Suprapubic skin (tissue), 4 donors: ENCODE results near the gene CDK5RAP3. TPM values are rescaled to one million over a fixed set of nuclear protein-coding genes. Genes with fewer than 3 reads are reported as not detected.

ENCODE experiments used
- DNase-seq, 2 donors: peaks; one replicate each; pipeline ENCODE4 v3.0.0-alpha.2; 2019; ENCODE audit warnings: low spot score in 2 of 2
- H3K27ac ChIP-seq: fragments of 200-600 bp; sonication (generic); one replicate; pipeline ENCODE4 v1.5.1; 2019
- H3K27me3 ChIP-seq: fragments of 200-600 bp; sonication (generic); one replicate; pipeline ENCODE4 v1.5.1; 2019
- H3K36me3 ChIP-seq: fragments of 200-600 bp; sonication (generic); one replicate; pipeline ENCODE4 v1.5.1; 2019
- H3K4me1 ChIP-seq: fragments of 200-600 bp; sonication (generic); one replicate; pipeline ENCODE4 v1.5.1; 2019
- H3K4me3 ChIP-seq: fragments of 200-600 bp; sonication (generic); one replicate; pipeline ENCODE4 v1.5.1; 2019; ENCODE audit warnings: mild to moderate bottlenecking
- H3K9me3 ChIP-seq: fragments of 200-600 bp; sonication (generic); one replicate; pipeline ENCODE4 v1.5.1; 2019
- EP300 ChIP-seq: sonication (generic); formaldehyde crosslinking; IDR thresholded peaks from one replicate; pipeline ENCODE4 v1.6.1; 2017; ENCODE audit warnings: antibody characterized with exemption
- POLR2A ChIP-seq, 2 donors: fragments of 450-650 bp; IDR thresholded peaks; one replicate each; pipeline ENCODE4 v1.6.1; 2017; ENCODE audit warnings: antibody characterized with exemption in 2 of 2, mild to moderate bottlenecking in 2 of 2, moderate library complexity in 2 of 2
- POLR2AphosphoS5 ChIP-seq, 3 donors: sonication (generic); formaldehyde crosslinking; IDR thresholded peaks; one replicate each; pipeline ENCODE4 v1.6.1; 2017; ENCODE audit warnings: antibody characterized with exemption in 3 of 3
- WGBS: methylation state at CpG from one replicate; pipeline ENCODE4 v1.1.5; 2018; 5-methylcytosine and 5-hydroxymethylcytosine counted together
- total RNA-seq, 4 donors: library from RNA; depleted of rRNA; stranded (reverse); fragments of >200 nt; gene quantifications; one replicate each; pipeline ENCODE4 v1.1.0, GENCODE V29; 2016
- TF ChIP-seq, protein P1 (sequence below), 2 donors: fragments of 200-600 bp in 1 of 2; fragments of 450-650 bp in 1 of 2; sonication (generic) in 1 of 2; IDR thresholded peaks; one replicate each; pipeline ENCODE4 v1.5.1; 2016 to 2019; ENCODE audit warnings: antibody characterized with exemption in 2 of 2, mild to moderate bottlenecking in 1 of 2, moderate library complexity in 1 of 2

CDK5RAP3 gene
- total RNA-seq, 4 donors from 2014 or later = 100 to 296 (median 142) TPM

DNA sequence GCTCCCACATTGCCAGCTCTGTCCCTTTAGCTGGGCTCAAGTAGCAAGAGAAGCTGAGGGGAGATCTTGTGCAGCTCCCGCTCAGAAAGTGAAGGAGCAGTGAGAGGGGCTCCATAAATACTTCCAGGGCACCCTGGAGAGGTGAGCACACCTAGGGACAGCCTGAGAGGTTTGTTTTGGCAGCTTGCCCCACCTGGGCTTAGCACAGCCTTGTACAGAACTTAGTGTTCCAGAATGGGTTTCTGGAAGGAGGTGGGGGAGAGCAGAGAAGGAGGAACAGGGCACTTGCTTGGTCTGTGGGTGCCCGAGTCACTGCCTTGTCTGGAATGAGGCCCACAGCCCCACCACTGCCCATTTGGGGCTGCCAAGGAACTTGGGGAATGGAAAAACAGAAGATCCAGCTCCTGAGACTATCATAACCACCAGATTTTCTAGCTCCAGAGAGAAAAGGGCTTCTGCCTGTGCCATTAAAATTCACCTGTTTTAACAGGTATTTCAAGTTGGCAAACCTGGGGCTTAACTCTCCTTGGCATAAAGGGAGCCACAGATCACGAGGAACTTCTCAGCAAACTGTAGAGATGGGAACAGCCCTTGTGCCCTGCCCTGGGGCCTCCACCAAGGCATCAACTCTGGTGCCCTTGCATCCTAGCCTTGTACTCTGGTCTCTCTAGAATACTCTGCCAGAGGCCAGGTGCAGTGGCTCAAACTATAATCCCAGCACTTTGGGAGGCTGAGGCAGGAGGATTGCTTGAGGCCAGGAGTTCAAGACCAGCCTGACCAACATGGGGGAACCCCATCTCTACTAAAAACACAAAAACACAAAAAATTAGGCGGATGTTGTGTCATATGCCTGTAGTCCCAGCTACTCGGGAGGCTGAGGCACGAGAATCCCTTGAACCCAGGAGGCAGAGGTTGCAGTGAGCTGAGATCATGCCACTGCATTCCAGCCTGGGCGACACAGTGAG lies 15.1 kb upstream of the CDK5RAP3 start:
- H3K27ac ChIP-seq = peak overlapping the region; percentile 74
- H3K27me3 ChIP-seq = no peaks in the 10 kb centered on the region
- 84% methylated on average over 7 of the region's 7 CpGs for WGBS
- H3K4me3 ChIP-seq = peak overlapping the region; percentile 34
- TF ChIP-seq POLR2AphosphoS5 (IDR thresholded peaks at IDR 0.05) (no peak), POLR2A (IDR thresholded peaks at IDR 0.05) (no peak), EP300 (no peak)
- TF ChIP-seq, protein P1, sequence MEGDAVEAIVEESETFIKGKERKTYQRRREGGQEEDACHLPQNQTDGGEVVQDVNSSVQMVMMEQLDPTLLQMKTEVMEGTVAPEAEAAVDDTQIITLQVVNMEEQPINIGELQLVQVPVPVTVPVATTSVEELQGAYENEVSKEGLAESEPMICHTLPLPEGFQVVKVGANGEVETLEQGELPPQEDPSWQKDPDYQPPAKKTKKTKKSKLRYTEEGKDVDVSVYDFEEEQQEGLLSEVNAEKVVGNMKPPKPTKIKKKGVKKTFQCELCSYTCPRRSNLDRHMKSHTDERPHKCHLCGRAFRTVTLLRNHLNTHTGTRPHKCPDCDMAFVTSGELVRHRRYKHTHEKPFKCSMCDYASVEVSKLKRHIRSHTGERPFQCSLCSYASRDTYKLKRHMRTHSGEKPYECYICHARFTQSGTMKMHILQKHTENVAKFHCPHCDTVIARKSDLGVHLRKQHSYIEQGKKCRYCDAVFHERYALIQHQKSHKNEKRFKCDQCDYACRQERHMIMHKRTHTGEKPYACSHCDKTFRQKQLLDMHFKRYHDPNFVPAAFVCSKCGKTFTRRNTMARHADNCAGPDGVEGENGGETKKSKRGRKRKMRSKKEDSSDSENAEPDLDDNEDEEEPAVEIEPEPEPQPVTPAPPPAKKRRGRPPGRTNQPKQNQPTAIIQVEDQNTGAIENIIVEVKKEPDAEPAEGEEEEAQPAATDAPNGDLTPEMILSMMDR (IDR thresholded peaks at IDR 0.05) = no peak
- no peaks in the 10 kb centered on the region for H3K36me3 ChIP-seq
- DNase-seq = no peak
- peaks cover 41% of the 10 kb centered on the region for H3K4me1 ChIP-seq
- H3K9me3 ChIP-seq = no peaks in the 10 kb centered on the region

DNA sequence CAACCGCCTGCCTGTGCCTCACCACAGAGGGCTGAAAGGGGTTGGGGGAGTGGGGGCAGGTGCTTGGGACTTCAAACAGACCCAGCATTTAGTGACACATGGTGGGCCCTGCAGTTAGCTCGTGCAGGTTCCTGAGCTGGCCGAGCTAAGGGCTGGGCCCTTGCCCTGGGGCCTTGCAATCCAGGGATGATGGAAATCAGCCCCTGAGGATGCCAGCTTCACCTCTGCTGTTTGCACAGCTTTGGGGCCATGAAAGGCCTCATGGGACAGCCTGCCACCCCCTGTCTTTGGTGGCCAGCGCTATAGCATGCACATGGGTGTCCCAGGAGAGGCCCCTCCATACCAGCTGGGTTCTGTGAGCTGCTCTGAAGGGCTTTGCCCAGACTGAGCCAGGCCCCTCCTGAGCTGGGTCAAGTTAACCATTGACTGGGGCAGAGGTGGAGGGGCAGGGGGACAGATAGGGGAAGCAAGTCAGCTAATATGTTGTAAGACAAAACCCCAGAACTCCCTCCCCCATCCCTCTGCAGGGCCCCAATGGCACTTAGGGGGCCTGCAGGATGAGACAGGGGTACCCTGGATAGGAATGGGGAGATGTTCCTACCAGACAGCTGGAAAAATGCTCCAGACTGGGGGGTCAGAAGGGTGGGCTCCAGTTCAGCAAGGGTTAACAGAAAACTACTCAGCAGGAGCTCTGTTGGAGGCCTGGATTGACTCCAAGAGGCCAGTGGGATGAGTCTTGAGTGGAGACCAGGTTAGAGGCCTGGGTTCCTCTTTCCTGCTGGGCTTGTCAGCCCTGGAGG lies 13.9 kb upstream of the CDK5RAP3 start:
- no peak for TF ChIP-seq POLR2AphosphoS5 (IDR thresholded peaks at IDR 0.05)
- no peak for TF ChIP-seq EP300
- TF ChIP-seq, protein P1 (IDR thresholded peaks at IDR 0.05) = no peak
- TF ChIP-seq POLR2A (IDR thresholded peaks at IDR 0.05) = no peak
- H3K27me3 ChIP-seq = no peaks in the 10 kb centered on the region
- no peak for DNase-seq
- H3K36me3 ChIP-seq = no peaks in the 10 kb centered on the region
- H3K4me3 ChIP-seq = peak overlapping the region; percentile 34
- H3K4me1 ChIP-seq = peaks cover 41% of the 10 kb centered on the region
- H3K27ac ChIP-seq = peak overlapping the region; percentile 74
- no peaks in the 10 kb centered on the region for H3K9me3 ChIP-seq
- 77% methylated on average over 3 of the region's 4 CpGs for WGBS

DNA sequence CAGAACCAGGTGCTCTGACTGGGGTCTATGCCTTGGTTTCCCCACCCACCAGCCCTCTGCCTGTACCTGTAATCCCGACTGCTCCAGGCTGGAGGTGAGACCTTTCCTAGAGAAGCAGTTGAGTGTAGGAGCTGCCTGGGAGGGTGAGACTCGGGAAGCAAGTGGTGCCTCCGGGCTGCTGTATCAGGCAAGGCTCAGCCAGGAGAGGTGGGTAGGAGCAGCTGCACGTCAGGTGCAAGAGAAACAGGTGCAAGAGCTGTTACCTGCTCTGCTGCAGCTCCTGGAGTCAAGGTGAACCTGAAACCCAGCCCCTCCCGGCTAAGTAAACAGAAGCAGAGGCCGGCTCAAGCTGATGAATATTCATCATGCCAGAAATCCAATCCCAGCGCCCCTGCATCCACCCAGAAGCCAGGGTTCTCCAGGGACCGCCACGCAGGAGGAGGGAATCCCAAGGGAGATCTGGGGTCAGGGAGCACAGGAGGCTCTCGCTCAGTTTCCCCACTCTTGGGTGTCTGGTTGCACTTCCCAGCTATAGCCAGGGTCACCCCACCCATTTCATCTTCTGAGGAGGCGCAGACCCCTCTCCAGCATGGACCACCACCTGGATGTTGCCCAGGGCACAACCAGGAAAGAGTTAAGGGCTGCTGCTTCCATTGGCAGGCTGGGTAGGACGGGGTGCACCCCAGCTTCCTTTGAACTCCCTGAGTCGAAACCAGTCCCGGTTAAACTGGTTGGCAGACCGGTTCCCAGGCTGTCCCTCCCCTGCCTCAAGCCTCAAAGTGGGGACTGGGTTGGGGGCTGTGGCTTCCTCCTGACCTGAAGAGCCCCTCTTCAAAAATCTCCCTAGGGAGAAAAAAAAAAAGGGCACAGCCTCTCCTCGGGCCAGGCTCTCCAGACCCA lies 13.1 kb upstream of the CDK5RAP3 start, which contains the start of gene PRR15L:
TSS of gene PRR15L (minus strand) at position 293 of the 900 bp plus-strand sequence. CDS start 4,649 bp downstream, outside the sequence.
- TF ChIP-seq EP300 = no peak
- TF ChIP-seq POLR2AphosphoS5 (IDR thresholded peaks at IDR 0.05) = no peak
- TF ChIP-seq, protein P1 (IDR thresholded peaks at IDR 0.05) = no peak
- no peak for TF ChIP-seq POLR2A (IDR thresholded peaks at IDR 0.05)
- H3K4me3 ChIP-seq = peak within 1 kb of the TSS; percentile 34
- no peaks in the 10 kb centered on the region for H3K27me3 ChIP-seq
- 28% methylated on average over 12 of the region's 16 CpGs for WGBS
- H3K4me1 ChIP-seq = peaks cover 41% of the 10 kb centered on the region
- no peaks in the 10 kb centered on the region for H3K9me3 ChIP-seq
- no peak for DNase-seq
- no peaks in the 10 kb centered on the region for H3K36me3 ChIP-seq
- H3K27ac ChIP-seq = peak within 1 kb of the TSS; percentile 74

DNA sequence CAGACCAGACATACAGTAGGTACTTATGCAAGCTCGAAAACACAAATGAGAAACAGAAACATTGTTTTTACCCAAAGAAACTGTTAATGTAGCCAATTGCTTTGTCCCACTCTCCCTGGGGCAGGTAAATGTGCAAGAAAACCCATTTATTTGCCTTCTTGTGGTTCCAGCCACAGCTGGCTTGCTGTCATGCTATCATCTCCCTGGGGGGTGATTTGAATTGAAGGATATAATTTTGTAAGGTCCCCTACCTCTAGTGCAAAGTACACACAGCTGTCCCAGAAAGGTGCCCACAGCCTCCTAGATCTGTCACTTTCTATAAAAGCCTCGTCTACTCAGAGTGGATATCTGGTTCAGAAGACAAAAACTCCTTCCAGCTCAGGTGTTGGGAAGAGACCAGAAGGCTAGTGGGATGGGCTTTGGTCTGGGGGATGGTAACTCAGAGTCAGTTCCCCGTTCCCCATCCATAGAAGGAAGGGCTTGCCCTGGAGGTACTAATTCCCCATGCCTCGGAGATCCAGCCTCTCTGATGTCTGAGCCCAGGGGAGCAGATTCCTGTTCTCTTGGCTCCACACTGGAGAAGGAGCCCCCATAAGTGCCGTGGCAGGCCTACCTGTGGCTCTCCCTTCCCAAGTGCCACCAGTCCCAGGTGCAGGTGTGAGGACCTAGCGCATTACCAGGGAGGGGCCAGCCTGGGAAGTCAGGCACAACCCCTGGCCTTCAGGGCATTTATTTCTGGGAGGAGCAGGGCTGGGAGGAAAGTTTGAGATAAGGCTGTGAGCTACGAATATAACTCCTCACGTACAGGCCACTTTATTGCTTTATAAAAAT lies 10.9 kb upstream of the CDK5RAP3 start:
- H3K27ac ChIP-seq = no peak overlapping the region
- no peak for TF ChIP-seq EP300
- TF ChIP-seq POLR2A (IDR thresholded peaks at IDR 0.05) = no peak
- TF ChIP-seq, protein P1 (IDR thresholded peaks at IDR 0.05) = no peak
- no peak for TF ChIP-seq POLR2AphosphoS5 (IDR thresholded peaks at IDR 0.05)
- no peaks in the 10 kb centered on the region for H3K36me3 ChIP-seq
- H3K9me3 ChIP-seq = no peaks in the 10 kb centered on the region
- no peak overlapping the region for H3K4me3 ChIP-seq
- no peak for DNase-seq
- 49% methylated on average over 7 of the region's 8 CpGs for WGBS
- peaks cover 41% of the 10 kb centered on the region for H3K4me1 ChIP-seq
- no peaks in the 10 kb centered on the region for H3K27me3 ChIP-seq
